ENCODE results near the gene TTC8.
A peak's percentile ranks its signal among the peaks of the same experiment; 100 is the strongest.

Gene TTC8

DNA sequence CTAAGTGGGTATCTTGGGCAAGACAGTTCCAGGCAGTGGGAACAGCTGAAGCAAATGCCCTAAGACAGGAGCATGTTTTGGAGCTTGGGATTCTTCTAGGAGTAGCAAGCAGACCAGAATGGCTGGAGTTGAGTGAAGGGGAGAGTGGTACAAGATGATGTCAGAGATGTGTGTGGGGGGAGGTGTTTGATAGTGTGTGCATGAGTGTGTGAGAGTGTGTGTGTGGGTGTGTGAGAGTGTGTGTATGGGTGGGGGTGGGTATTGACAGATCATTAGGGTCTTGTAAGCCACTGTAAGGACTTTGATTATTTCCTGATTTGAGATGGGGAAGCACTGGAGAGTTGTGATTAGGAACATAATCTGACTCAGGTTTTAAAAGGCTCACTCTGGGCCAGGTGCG, 78.4 kb downstream of the TTC8 start (continued):
- TF ChIP-seq, protein P1, sequence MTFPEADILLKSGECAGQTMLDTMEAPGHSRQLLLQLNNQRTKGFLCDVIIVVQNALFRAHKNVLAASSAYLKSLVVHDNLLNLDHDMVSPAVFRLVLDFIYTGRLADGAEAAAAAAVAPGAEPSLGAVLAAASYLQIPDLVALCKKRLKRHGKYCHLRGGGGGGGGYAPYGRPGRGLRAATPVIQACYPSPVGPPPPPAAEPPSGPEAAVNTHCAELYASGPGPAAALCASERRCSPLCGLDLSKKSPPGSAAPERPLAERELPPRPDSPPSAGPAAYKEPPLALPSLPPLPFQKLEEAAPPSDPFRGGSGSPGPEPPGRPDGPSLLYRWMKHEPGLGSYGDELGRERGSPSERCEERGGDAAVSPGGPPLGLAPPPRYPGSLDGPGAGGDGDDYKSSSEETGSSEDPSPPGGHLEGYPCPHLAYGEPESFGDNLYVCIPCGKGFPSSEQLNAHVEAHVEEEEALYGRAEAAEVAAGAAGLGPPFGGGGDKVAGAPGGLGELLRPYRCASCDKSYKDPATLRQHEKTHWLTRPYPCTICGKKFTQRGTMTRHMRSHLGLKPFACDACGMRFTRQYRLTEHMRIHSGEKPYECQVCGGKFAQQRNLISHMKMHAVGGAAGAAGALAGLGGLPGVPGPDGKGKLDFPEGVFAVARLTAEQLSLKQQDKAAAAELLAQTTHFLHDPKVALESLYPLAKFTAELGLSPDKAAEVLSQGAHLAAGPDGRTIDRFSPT (tag by site-specific recombination; IDR thresholded peaks at IDR 0.05), result no peak
- TF ChIP-seq ZNF510 (tag by site-specific recombination; IDR thresholded peaks at IDR 0.05; ENCODE audit: insufficient replicate concordance) (no peak), ZNF311 (tag by site-specific recombination; IDR thresholded peaks at IDR 0.05; ENCODE audit: borderline replicate concordance) (no peak), ZFP41 (tag by site-specific recombination; IDR thresholded peaks at IDR 0.05; ENCODE audit: borderline replicate concordance) (no peak), ZNF768 (tag by site-specific recombination; IDR thresholded peaks at IDR 0.05) (no peak)
- TF ChIP-seq, protein P2, sequence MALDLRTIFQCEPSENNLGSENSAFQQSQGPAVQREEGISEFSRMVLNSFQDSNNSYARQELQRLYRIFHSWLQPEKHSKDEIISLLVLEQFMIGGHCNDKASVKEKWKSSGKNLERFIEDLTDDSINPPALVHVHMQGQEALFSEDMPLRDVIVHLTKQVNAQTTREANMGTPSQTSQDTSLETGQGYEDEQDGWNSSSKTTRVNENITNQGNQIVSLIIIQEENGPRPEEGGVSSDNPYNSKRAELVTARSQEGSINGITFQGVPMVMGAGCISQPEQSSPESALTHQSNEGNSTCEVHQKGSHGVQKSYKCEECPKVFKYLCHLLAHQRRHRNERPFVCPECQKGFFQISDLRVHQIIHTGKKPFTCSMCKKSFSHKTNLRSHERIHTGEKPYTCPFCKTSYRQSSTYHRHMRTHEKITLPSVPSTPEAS (tag by site-specific recombination; IDR thresholded peaks at IDR 0.05), result peak; percentile 79
- TF ChIP-seq, protein P3, sequence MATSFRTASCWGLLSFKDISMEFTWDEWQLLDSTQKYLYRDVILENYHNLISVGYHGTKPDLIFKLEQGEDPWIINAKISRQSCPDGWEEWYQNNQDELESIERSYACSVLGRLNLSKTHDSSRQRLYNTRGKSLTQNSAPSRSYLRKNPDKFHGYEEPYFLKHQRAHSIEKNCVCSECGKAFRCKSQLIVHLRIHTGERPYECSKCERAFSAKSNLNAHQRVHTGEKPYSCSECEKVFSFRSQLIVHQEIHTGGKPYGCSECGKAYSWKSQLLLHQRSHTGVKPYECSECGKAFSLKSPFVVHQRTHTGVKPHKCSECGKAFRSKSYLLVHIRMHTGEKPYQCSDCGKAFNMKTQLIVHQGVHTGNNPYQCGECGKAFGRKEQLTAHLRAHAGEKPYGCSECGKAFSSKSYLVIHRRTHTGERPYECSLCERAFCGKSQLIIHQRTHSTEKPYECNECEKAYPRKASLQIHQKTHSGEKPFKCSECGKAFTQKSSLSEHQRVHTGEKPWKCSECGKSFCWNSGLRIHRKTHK (tag by site-specific recombination; IDR thresholded peaks at IDR 0.05), result no peak

DNA sequence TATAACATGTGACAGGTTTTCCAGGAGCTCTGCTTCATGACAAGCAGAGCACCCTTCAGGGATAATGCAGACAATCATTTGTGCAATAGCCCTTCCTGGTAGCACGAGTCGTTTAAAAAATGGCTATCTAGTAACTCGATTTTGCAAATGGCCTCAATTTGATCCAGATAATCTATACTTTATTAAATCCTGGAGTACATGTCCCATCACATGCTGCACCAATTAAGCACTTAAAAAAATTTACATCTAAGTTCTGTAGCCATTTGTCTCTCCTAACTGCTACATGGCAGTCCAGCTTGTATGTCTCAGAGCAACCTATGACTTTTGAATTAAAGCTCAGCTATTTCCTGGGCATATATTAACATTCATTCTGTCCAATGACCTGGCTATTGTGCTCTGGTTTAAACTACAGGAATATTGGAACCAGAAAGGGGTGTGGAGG, 79.8 kb downstream of the TTC8 start:
- POLR2A ChIA-PET, result no interaction called here
- H3K9me3 ChIP-seq (ENCODE audit: control insufficient read depth, insufficient read depth, low read depth, low read length), result no peaks in the 10 kb centered on the region
- no peaks in the 10 kb centered on the region for H3K36me3 ChIP-seq (ENCODE audit: control insufficient read depth in 2 of 2, insufficient read depth in 1 of 2, low read length in 2 of 2)
- H3K4me3 ChIP-seq (ENCODE audit: low read depth, low read length), result no peak overlapping the region
- no peak overlapping the region for H3K27ac ChIP-seq (ENCODE audit: extremely low read depth, low read depth, low read length)
- TF ChIP-seq ZNF76 (tag by site-specific recombination; IDR thresholded peaks at IDR 0.05; ENCODE audit: borderline replicate concordance, low read depth), result no peak
- TF ChIP-seq ZNF37A (tag by site-specific recombination; IDR thresholded peaks at IDR 0.05), result no peak
- TF ChIP-seq, protein P2 (tag by site-specific recombination; IDR thresholded peaks at IDR 0.05), result no peak
- TF ChIP-seq, protein P4, sequence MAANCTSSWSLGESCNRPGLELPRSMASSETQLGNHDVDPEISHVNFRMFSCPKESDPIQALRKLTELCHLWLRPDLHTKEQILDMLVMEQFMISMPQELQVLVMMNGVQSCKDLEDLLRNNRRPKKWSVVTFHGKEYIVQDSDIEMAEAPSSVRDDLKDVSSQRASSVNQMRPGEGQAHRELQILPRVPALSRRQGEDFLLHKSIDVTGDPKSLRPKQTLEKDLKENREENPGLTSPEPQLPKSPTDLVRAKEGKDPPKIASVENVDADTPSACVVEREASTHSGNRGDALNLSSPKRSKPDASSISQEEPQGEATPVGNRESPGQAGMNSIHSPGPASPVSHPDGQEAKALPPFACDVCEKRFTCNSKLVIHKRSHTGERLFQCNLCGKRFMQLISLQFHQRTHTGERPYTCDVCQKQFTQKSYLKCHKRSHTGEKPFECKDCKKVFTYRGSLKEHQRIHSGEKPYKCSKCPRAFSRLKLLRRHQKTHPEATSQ (tag by site-specific recombination; IDR thresholded peaks at IDR 0.05), result no peak
- no peak for TF ChIP-seq ZNF501 (tag by site-specific recombination; IDR thresholded peaks at IDR 0.05)
- TF ChIP-seq, protein P5, sequence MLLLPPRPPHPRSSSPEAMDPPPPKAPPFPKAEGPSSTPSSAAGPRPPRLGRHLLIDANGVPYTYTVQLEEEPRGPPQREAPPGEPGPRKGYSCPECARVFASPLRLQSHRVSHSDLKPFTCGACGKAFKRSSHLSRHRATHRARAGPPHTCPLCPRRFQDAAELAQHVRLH (tag by site-specific recombination; IDR thresholded peaks at IDR 0.05), result no peak
- TF ChIP-seq ZNF610 (tag by site-specific recombination; IDR thresholded peaks at IDR 0.05; ENCODE audit: borderline replicate concordance), result no peak
- CTCF ChIA-PET, result interaction anchor here (0.7 kb wide), 2 partner anchors 20 to 675 kb away, joined by 3 read pairs; no protein-coding TSS in a partner anchor
- H3K4me1 ChIP-seq (ENCODE audit: control insufficient read depth, insufficient read depth, low read length), result no peaks in the 10 kb centered on the region

DNA sequence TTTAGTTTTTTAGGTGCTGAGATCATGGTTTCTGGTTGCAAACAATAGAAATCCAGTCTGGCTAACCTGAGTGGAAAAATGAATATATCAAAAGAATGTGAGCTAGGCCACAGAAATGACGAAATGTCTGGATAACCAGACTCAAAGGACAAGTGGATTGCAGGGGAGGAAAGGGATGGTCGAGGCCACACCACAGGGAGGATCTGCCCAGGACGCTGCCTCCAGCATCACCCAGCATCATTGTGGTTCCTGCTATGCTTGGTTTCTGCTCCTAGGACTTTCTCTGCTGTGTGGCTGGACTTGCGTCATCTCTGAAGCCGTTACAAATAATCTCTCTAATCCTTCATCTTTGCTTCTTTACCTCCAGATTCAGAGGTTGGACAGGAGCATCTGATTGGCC, 80.4 kb downstream of the TTC8 start:
- ChIA-PET CTCF (interaction anchor here (0.7 kb wide), 1 partner anchor 674 kb away, joined by 3 read pairs; no protein-coding TSS in a partner anchor), POLR2A (no interaction called here)
- H3K4me1 ChIP-seq (ENCODE audit: control insufficient read depth, insufficient read depth, low read length), result no peaks in the 10 kb centered on the region
- no peaks in the 10 kb centered on the region for H3K36me3 ChIP-seq (ENCODE audit: control insufficient read depth in 2 of 2, insufficient read depth in 1 of 2, low read length in 2 of 2)
- H3K27ac ChIP-seq (ENCODE audit: extremely low read depth, low read depth, low read length), result no peak overlapping the region
- H3K9me3 ChIP-seq (ENCODE audit: control insufficient read depth, insufficient read depth, low read depth, low read length), result no peaks in the 10 kb centered on the region
- no peak overlapping the region for H3K4me3 ChIP-seq (ENCODE audit: low read depth, low read length)
- TF ChIP-seq ZNF239 (tag by site-specific recombination; IDR thresholded peaks at IDR 0.05) (no peak), ZNF514 (tag by site-specific recombination; IDR thresholded peaks at IDR 0.05) (no peak), ZNF473 (tag by site-specific recombination; IDR thresholded peaks at IDR 0.05) (no peak), ZBTB17 (tag by site-specific recombination; IDR thresholded peaks at IDR 0.05) (no peak), ZNF266 (tag by site-specific recombination; IDR thresholded peaks at IDR 0.05; ENCODE audit: low read depth) (no peak), ZNF404 (tag by site-specific recombination; IDR thresholded peaks at IDR 0.05) (no peak), MZF1 (tag by site-specific recombination; IDR thresholded peaks at IDR 0.05; ENCODE audit: borderline replicate concordance) (no peak), ZNF768 (tag by site-specific recombination; IDR thresholded peaks at IDR 0.05) (no peak), ZNF843 (tag by site-specific recombination; IDR thresholded peaks at IDR 0.05) (no peak), ZNF626 (tag by site-specific recombination; IDR thresholded peaks at IDR 0.05) (no peak)
- TF ChIP-seq, protein P6, sequence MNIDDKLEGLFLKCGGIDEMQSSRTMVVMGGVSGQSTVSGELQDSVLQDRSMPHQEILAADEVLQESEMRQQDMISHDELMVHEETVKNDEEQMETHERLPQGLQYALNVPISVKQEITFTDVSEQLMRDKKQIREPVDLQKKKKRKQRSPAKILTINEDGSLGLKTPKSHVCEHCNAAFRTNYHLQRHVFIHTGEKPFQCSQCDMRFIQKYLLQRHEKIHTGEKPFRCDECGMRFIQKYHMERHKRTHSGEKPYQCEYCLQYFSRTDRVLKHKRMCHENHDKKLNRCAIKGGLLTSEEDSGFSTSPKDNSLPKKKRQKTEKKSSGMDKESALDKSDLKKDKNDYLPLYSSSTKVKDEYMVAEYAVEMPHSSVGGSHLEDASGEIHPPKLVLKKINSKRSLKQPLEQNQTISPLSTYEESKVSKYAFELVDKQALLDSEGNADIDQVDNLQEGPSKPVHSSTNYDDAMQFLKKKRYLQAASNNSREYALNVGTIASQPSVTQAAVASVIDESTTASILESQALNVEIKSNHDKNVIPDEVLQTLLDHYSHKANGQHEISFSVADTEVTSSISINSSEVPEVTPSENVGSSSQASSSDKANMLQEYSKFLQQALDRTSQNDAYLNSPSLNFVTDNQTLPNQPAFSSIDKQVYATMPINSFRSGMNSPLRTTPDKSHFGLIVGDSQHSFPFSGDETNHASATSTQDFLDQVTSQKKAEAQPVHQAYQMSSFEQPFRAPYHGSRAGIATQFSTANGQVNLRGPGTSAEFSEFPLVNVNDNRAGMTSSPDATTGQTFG (tag by site-specific recombination; IDR thresholded peaks at IDR 0.05; ENCODE audit: borderline replicate concordance), result no peak

Measured in HEK293 (cell line).